HG02884 (cell line): Measurements from ENCODE around the gene FAM204A.

Source experiments
- ATAC-seq: cut with Tn5 transposase; IDR thresholded peaks from one replicate; pipeline ENCODE4 v1.9.1; 2021; ENCODE audit warnings: mild to moderate bottlenecking, moderate library complexity; ENCODE audit not compliant: unreplicated experiment

FAM204A gene

GRCh38 chr10:118341791-118342637 lies at the start of gene FAM204A:
FAM204A (minus strand) TSS chr10:118342324; CDS start chr10:118336415, 5,909 bp downstream.
- peak; percentile 100 for ATAC-seq

GRCh38 chr10:118383699-118384098 lies 41.6 kb upstream of the FAM204A start:
- no peak for ATAC-seq

- no peak for ATAC-seq
These were observed 41.1 kb upstream of the FAM204A start for GRCh38 chr10:118383063-118383689.

GRCh38 chr10:118374404-118374803 lies 32.3 kb upstream of the FAM204A start:
- no peak for ATAC-seq

GRCh38 chr10:118373786-118374185 lies 31.7 kb upstream of the FAM204A start:
- no peak for ATAC-seq

- ATAC-seq, result no peak
These were observed 28.4 kb upstream of the FAM204A start for GRCh38 chr10:118370499-118370898.

- no peak for ATAC-seq
These were observed 27.6 kb upstream of the FAM204A start for GRCh38 chr10:118369641-118370205.

- no peak for ATAC-seq
These were observed 23.6 kb upstream of the FAM204A start for GRCh38 chr10:118365702-118366101.

GRCh38 chr10:118362103-118362502 lies 20.0 kb upstream of the FAM204A start:
- no peak for ATAC-seq

- no peak for ATAC-seq
These were observed 16.2 kb upstream of the FAM204A start for GRCh38 chr10:118358327-118358726.

GRCh38 chr10:118357841-118358240 lies 15.7 kb upstream of the FAM204A start:
- ATAC-seq, result no peak

GRCh38 chr10:118356628-118357027 lies 14.5 kb upstream of the FAM204A start:
- no peak for ATAC-seq

- ATAC-seq, result no peak
These were observed 13.1 kb upstream of the FAM204A start for GRCh38 chr10:118355234-118355633.

GRCh38 chr10:118349235-118349634 lies 7.1 kb upstream of the FAM204A start:
- ATAC-seq, result no peak

GRCh38 chr10:118343549-118343948 lies 1.4 kb upstream of the FAM204A start:
- no peak for ATAC-seq

- no peak for ATAC-seq
These were observed 991 bp upstream of the FAM204A start for GRCh38 chr10:118343115-118343514.

- no peak for ATAC-seq
These were observed 505 bp upstream of the FAM204A start for GRCh38 chr10:118342638-118343020.

GRCh38 chr10:118340486-118340885 lies 1.6 kb downstream of the FAM204A start:
- ATAC-seq, result no peak

GRCh38 chr10:118339111-118339510 lies 3.0 kb downstream of the FAM204A start:
- no peak for ATAC-seq

- ATAC-seq, result no peak
These were observed 4.8 kb downstream of the FAM204A start for GRCh38 chr10:118337356-118337755.

- no peak for ATAC-seq
These were observed 8.3 kb downstream of the FAM204A start for GRCh38 chr10:118333871-118334270.
